Mesothelial cell of epicardium (in vitro differentiated cells): Measurements from ENCODE around the gene MUC6. TPM values are rescaled to one million over a fixed set of nuclear protein-coding genes. Genes with fewer than 3 reads are reported as not detected.

ENCODE experiments used
- DNase-seq, 2 experiments: peaks; one replicate each; pipeline ENCODE4 v3.0.0; 2021; ENCODE audit warnings: low spot score in 2 of 2; ENCODE audit not compliant: unreplicated experiment in 2 of 2
- H3K27ac Mint-ChIP-seq: 2 replicates; pipeline ENCODE4 v1.8.0; 2021; ENCODE audit warnings: mixed read lengths
- H3K27me3 Mint-ChIP-seq: 2 replicates; pipeline ENCODE4 v1.8.0; 2021; ENCODE audit warnings: low read depth, mixed read lengths
- H3K36me3 Mint-ChIP-seq: 2 replicates; pipeline ENCODE4 v1.8.0; 2021; ENCODE audit warnings: mixed read lengths
- H3K4me1 Mint-ChIP-seq: 2 replicates; pipeline ENCODE4 v1.8.0; 2021; ENCODE audit warnings: mixed read lengths
- H3K4me3 Mint-ChIP-seq: 2 replicates; pipeline ENCODE4 v1.8.0; 2021; ENCODE audit warnings: mild to moderate bottlenecking, moderate library complexity, mixed read lengths
- H3K9me3 Mint-ChIP-seq: 2 replicates; pipeline ENCODE4 v1.8.0; 2021; ENCODE audit warnings: mixed read lengths
- CTCF ChIP-seq: fragments of 200-600 bp; sonication (generic); IDR thresholded peaks from one replicate; pipeline ENCODE4 v1.5.0; 2021; ENCODE audit warnings: antibody characterized with exemption; ENCODE audit not compliant: unreplicated experiment
- total RNA-seq: library from RNA; stranded (reverse); gene quantifications from 3 replicates; pipeline ENCODE4 v1.2.1, GENCODE V29; 2021

MUC6 gene
- total RNA-seq, 1 donor from 2014 or later: not detected

- no peaks in the 10 kb centered on the region for H3K4me1 Mint-ChIP-seq
- no peaks in the 10 kb centered on the region for H3K9me3 Mint-ChIP-seq
- DNase-seq: no peak
- no peak overlapping the region for H3K27ac Mint-ChIP-seq
- no peak for TF ChIP-seq CTCF
- H3K36me3 Mint-ChIP-seq: peaks cover 12% of the 10 kb centered on the region
- no peak overlapping the region for H3K4me3 Mint-ChIP-seq
- H3K27me3 Mint-ChIP-seq: no peaks in the 10 kb centered on the region
These were observed 26.5 kb downstream of the MUC6 start for GRCh38 chr11:1009991-1010390.

- no peaks in the 10 kb centered on the region for H3K9me3 Mint-ChIP-seq
- DNase-seq: no peak
- no peak overlapping the region for H3K4me3 Mint-ChIP-seq
- no peaks in the 10 kb centered on the region for H3K27me3 Mint-ChIP-seq
- TF ChIP-seq CTCF: no peak
- H3K4me1 Mint-ChIP-seq: no peaks in the 10 kb centered on the region
- H3K27ac Mint-ChIP-seq: no peak overlapping the region
- peaks cover 12% of the 10 kb centered on the region for H3K36me3 Mint-ChIP-seq
These were observed 27.1 kb downstream of the MUC6 start for GRCh38 chr11:1009371-1009770.

GRCh38 chr11:1008803-1009145 is 27.7 kb downstream of the MUC6 start:
- H3K27ac Mint-ChIP-seq: no peak overlapping the region
- H3K4me3 Mint-ChIP-seq: no peak overlapping the region
- DNase-seq: no peak
- no peaks in the 10 kb centered on the region for H3K4me1 Mint-ChIP-seq
- peaks cover 12% of the 10 kb centered on the region for H3K36me3 Mint-ChIP-seq
- H3K27me3 Mint-ChIP-seq: no peaks in the 10 kb centered on the region
- no peaks in the 10 kb centered on the region for H3K9me3 Mint-ChIP-seq
- no peak for TF ChIP-seq CTCF

- H3K27me3 Mint-ChIP-seq: no peaks in the 10 kb centered on the region
- DNase-seq: no peak
- H3K36me3 Mint-ChIP-seq: peaks cover 13% of the 10 kb centered on the region
- no peak for TF ChIP-seq CTCF
- H3K9me3 Mint-ChIP-seq: no peaks in the 10 kb centered on the region
- no peak overlapping the region for H3K27ac Mint-ChIP-seq
- H3K4me1 Mint-ChIP-seq: no peaks in the 10 kb centered on the region
- no peak overlapping the region for H3K4me3 Mint-ChIP-seq
These were observed 28.3 kb downstream of the MUC6 start for GRCh38 chr11:1008001-1008802.

- no peak for TF ChIP-seq CTCF
- no peak for DNase-seq
- Mint-ChIP-seq H3K27ac (peak overlapping the region; percentile 69), H3K36me3 (peaks cover 20% of the 10 kb centered on the region), H3K9me3 (no peaks in the 10 kb centered on the region), H3K4me3 (no peak overlapping the region), H3K27me3 (no peaks in the 10 kb centered on the region), H3K4me1 (no peaks in the 10 kb centered on the region)
These were observed 29.2 kb downstream of the MUC6 start for GRCh38 chr11:1007279-1007678.

GRCh38 chr11:1006762-1007161 is 29.8 kb downstream of the MUC6 start:
- H3K4me1 Mint-ChIP-seq: no peaks in the 10 kb centered on the region
- TF ChIP-seq CTCF: no peak
- peak overlapping the region; percentile 69 for H3K27ac Mint-ChIP-seq
- H3K9me3 Mint-ChIP-seq: no peaks in the 10 kb centered on the region
- H3K4me3 Mint-ChIP-seq: no peak overlapping the region
- H3K36me3 Mint-ChIP-seq: peaks cover 23% of the 10 kb centered on the region
- DNase-seq: no peak
- H3K27me3 Mint-ChIP-seq: no peaks in the 10 kb centered on the region
